ENCODE results near the gene PTCD1.

The PTCD1 gene

DNA sequence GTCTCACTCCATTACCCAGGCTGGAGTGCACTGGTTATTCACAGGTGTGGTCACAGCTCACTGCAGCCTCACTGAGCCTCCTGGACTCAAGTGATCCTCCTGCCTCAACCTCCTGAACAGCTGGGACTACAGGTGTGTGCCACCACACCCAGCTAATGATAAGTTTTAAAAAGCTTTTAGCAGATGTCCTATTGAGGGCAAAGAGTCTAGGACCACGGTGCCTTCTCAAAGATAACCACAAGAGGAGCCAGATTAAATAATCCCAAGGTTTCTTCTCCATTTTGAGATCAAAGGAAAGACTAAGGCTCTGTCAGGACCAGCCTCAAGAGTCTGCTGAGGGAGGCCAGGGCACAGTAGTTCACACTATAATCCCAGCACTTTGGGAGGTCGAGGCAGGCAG is 22.6 kb upstream of the PTCD1 start:
- Histone ChIP-seq H3K4me1 (ENCODE audit: control insufficient read depth in 1 of 2, insufficient read depth in 2 of 2, low read length in 2 of 2) (peaks cover 9 to 14% of the 10 kb centered on the region in 2 donors), H3K9ac (ENCODE audit: low read depth in 1 of 2, low read length in 2 of 2) (no peak overlapping the region), H3K27me3 (ENCODE audit: control insufficient read depth in 1 of 2, insufficient read depth in 2 of 2, low read length in 2 of 2) (no peaks in the 10 kb centered on the region), H3K9me3 (ENCODE audit: control insufficient read depth in 1 of 2, low read length in 2 of 2) (no peaks in the 10 kb centered on the region), H3K4me3 (ENCODE audit: low read depth in 1 of 2, low read length in 2 of 2) (no peak overlapping the region), H3K36me3 (ENCODE audit: control insufficient read depth in 1 of 2, insufficient read depth in 2 of 2, low read length in 2 of 2) (peaks cover 27 to 61% of the 10 kb centered on the region in 2 donors), H3K27ac (ENCODE audit: low read depth, low read length) (no peak overlapping the region)

DNA sequence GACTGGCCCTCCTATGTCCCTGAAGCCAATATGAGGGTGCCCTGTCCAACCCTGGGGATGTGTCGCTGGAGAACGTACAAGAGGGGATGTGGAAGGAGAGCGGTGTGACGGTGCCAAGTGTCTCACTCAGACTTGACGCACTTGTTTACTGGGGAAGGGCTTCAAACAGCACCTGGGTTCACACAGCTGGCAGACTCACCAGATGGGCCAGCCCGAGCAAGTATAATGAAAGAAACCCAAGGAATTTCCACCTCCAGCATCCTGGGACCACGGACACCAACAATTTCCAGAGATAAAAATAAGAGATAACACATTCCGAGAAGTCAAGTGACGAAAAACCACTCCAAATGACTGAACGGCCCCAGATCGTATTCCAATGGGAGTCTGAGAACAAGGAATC is 22.1 kb upstream of the PTCD1 start:
- Histone ChIP-seq H3K27ac (ENCODE audit: low read depth, low read length) (no peak overlapping the region), H3K9ac (ENCODE audit: low read depth in 1 of 2, low read length in 2 of 2) (no peak overlapping the region), H3K9me3 (ENCODE audit: control insufficient read depth in 1 of 2, low read length in 2 of 2) (no peaks in the 10 kb centered on the region), H3K27me3 (ENCODE audit: control insufficient read depth in 1 of 2, insufficient read depth in 2 of 2, low read length in 2 of 2) (no peaks in the 10 kb centered on the region), H3K4me3 (ENCODE audit: low read depth in 1 of 2, low read length in 2 of 2) (no peak overlapping the region), H3K36me3 (ENCODE audit: control insufficient read depth in 1 of 2, insufficient read depth in 2 of 2, low read length in 2 of 2) (peaks cover 27 to 67% of the 10 kb centered on the region in 2 donors), H3K4me1 (ENCODE audit: control insufficient read depth in 1 of 2, insufficient read depth in 2 of 2, low read length in 2 of 2) (peaks cover 9 to 14% of the 10 kb centered on the region in 2 donors)

DNA sequence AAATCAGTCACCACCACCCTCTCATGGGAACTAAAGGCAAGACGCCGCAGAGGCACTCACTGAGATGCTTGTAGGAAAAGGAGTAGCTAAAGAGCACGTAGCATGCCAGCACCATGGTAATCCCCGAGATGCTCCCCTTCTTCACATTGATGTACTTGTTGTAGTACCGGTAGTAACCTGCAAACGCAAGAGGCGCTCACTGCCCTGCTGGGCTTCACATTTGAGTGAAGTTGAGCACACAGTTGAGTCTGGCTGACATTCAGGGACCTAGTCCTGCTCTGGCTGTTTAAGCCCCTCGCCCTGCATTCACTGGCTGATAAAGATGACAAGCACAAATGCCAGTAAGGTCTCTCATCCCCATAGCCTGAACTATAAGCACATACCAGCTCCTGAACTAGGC is 20.5 kb upstream of the PTCD1 start:
- no peaks in the 10 kb centered on the region for H3K9me3 ChIP-seq (ENCODE audit: control insufficient read depth in 1 of 2, low read length in 2 of 2)
- no peaks in the 10 kb centered on the region for H3K27me3 ChIP-seq (ENCODE audit: control insufficient read depth in 1 of 2, insufficient read depth in 2 of 2, low read length in 2 of 2)
- H3K36me3 ChIP-seq (ENCODE audit: control insufficient read depth in 1 of 2, insufficient read depth in 2 of 2, low read length in 2 of 2): peaks cover 26 to 82% of the 10 kb centered on the region in 2 donors
- no peak overlapping the region for H3K4me3 ChIP-seq (ENCODE audit: low read depth in 1 of 2, low read length in 2 of 2)
- H3K27ac ChIP-seq (ENCODE audit: low read depth, low read length): no peak overlapping the region
- H3K4me1 ChIP-seq (ENCODE audit: control insufficient read depth in 1 of 2, insufficient read depth in 2 of 2, low read length in 2 of 2): peaks cover 3 to 8% of the 10 kb centered on the region in 2 donors
- no peak overlapping the region for H3K9ac ChIP-seq (ENCODE audit: low read depth in 1 of 2, low read length in 2 of 2)

DNA sequence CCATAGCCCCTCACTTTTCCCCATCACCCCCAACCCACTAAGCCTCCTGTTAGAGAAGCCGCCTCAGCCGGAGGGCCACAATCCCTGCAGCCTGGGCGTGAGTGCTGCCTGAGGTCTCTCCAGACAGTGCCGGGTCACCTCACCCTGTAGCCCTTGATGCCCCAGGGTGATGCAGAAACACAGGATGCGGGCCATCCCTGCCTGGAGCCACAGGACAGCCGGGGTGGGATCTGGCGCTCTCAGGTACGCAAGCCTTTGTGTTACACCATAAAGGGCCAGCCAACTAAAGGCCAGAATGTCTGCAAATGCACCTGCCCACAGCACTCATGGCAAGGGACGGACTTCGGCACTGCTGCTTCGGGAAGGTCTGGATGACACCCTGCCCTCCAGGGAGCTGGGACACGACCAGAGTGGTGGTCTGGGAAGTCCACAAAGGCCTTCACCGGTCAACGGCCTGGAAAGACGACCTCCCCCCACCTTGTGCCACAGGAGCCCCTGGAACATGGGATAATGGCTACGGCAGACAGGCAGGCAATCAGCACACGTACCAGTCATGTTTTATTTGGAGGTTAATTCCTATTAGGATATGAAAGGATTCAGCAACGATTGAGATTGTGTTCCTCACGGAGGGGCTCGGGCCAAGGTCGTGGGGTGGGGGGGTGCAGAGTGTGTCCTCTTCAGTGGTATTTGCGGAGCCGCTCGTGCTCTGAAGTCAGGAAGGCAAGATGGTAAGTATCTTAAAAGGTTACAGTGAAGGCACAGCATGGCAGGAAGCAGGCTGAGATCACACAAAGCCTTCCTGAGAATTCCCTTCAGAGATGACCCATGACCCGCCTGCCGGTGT is 19.3 kb upstream of the PTCD1 start:
- no peak overlapping the region for H3K27ac ChIP-seq (ENCODE audit: low read depth, low read length)

DNA sequence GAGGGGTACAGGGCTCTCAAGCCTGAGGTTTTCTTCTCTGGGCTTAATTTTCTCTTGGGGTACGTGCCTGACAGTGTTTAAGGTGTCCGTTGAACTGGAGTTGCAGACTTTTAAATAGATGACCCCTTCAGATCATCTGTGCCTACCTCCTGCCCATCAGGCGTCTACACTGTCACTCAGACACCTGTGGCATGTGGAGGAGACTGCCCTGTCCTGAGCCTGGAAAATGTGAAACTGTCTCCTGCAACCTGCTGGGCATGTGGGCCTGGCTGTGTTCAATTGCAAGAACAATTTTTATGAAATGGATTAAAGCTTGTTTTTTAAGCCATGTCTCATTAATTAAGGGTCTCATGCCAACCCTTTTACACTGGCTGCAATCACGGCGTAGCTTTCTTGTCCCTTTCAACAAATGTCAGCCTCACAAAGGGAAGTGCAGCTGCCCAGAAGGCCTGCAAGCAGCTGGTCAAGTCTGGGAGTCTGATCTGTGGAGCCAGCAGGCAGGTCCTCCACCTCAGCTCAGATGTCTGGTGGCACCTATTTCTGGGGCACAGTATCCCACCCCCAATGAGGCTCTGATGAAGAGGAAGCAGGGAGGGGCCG is 18.6 kb upstream of the PTCD1 start:
- Histone ChIP-seq H3K36me3 (ENCODE audit: control insufficient read depth in 1 of 2, insufficient read depth in 2 of 2, low read length in 2 of 2) (peaks cover 21 to 92% of the 10 kb centered on the region in 2 donors), H3K9ac (ENCODE audit: low read depth in 1 of 2, low read length in 2 of 2) (no peak overlapping the region)

More for the DNA sequence above, 19.3 kb upstream of the PTCD1 start:
- Histone ChIP-seq H3K36me3 (ENCODE audit: control insufficient read depth in 1 of 2, insufficient read depth in 2 of 2, low read length in 2 of 2) (peaks cover 23 to 88% of the 10 kb centered on the region in 2 donors), H3K4me3 (ENCODE audit: low read depth in 1 of 2, low read length in 2 of 2) (no peak overlapping the region), H3K9ac (ENCODE audit: low read depth in 1 of 2, low read length in 2 of 2) (no peak overlapping the region), H3K4me1 (ENCODE audit: control insufficient read depth in 1 of 2, insufficient read depth in 2 of 2, low read length in 2 of 2) (peaks cover 0 to under 1% of the 10 kb centered on the region in 2 donors), H3K27me3 (ENCODE audit: control insufficient read depth in 1 of 2, insufficient read depth in 2 of 2, low read length in 2 of 2) (no peaks in the 10 kb centered on the region), H3K9me3 (ENCODE audit: control insufficient read depth in 1 of 2, low read length in 2 of 2) (no peaks in the 10 kb centered on the region)

DNA sequence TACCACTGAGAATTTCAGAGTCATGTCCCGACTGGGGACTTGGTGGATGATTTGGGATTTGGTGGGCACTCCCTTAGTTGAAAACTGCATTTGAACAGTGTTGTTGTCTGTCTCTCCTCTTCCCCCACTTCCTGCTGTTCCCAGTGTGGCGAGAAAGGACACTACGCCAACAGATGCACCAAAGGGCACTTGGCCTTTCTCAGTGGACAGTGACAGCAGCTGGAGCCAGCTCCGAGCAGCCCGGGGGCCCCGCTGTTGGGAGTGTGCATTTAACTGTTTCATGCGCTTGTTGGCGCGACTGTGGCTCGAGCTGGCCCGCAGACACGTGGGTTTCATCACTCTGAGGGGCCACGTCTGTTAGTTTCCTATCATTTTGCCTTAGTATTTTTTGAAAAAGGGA is 17.7 kb upstream of the PTCD1 start:
- no peak overlapping the region for H3K9ac ChIP-seq (ENCODE audit: low read depth in 1 of 2, low read length in 2 of 2)
- no peaks in the 10 kb centered on the region for H3K9me3 ChIP-seq (ENCODE audit: control insufficient read depth in 1 of 2, low read length in 2 of 2)
- H3K27me3 ChIP-seq (ENCODE audit: control insufficient read depth in 1 of 2, insufficient read depth in 2 of 2, low read length in 2 of 2): no peaks in the 10 kb centered on the region
- H3K36me3 ChIP-seq (ENCODE audit: control insufficient read depth in 1 of 2, insufficient read depth in 2 of 2, low read length in 2 of 2): peaks cover 26 to 97% of the 10 kb centered on the region in 2 donors
- H3K27ac ChIP-seq (ENCODE audit: low read depth, low read length): no peak overlapping the region
- no peaks in the 10 kb centered on the region for H3K4me1 ChIP-seq (ENCODE audit: control insufficient read depth in 1 of 2, insufficient read depth in 2 of 2, low read length in 2 of 2)
- H3K4me3 ChIP-seq (ENCODE audit: low read depth in 1 of 2, low read length in 2 of 2): no peak overlapping the region

More for the DNA sequence above, 18.6 kb upstream of the PTCD1 start:
- no peaks in the 10 kb centered on the region for H3K27me3 ChIP-seq (ENCODE audit: control insufficient read depth in 1 of 2, insufficient read depth in 2 of 2, low read length in 2 of 2)
- no peak overlapping the region for H3K27ac ChIP-seq (ENCODE audit: low read depth, low read length)
- no peaks in the 10 kb centered on the region for H3K9me3 ChIP-seq (ENCODE audit: control insufficient read depth in 1 of 2, low read length in 2 of 2)
- no peak overlapping the region for H3K4me3 ChIP-seq (ENCODE audit: low read depth in 1 of 2, low read length in 2 of 2)
- no peaks in the 10 kb centered on the region for H3K4me1 ChIP-seq (ENCODE audit: control insufficient read depth in 1 of 2, insufficient read depth in 2 of 2, low read length in 2 of 2)

DNA sequence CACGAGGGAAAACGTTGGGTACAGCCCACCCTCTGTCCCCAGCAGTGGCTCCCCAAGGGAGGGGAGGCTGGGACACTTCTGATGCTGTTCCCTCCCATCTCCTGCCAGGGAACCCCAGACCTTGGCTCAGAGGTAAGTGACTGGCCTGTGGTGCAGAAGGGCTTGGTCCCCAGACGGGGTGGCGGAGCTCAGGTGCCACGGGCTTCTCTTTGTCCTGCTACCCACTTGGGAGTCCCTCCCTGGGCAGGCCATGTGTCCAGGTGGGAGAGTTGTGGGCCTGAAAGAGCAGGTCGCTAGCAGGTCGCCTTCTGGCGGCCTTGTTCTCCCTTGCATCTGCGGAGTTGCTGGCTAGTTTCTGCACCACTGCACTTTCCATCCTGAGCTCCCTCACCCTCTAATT is 17.3 kb upstream of the PTCD1 start:
- H3K4me3 ChIP-seq (ENCODE audit: low read depth in 1 of 2, low read length in 2 of 2): no peak overlapping the region
- H3K36me3 ChIP-seq (ENCODE audit: control insufficient read depth in 1 of 2, insufficient read depth in 2 of 2, low read length in 2 of 2): peaks cover 27 to 97% of the 10 kb centered on the region in 2 donors
- H3K9me3 ChIP-seq (ENCODE audit: control insufficient read depth in 1 of 2, low read length in 2 of 2): no peaks in the 10 kb centered on the region
- no peaks in the 10 kb centered on the region for H3K4me1 ChIP-seq (ENCODE audit: control insufficient read depth in 1 of 2, insufficient read depth in 2 of 2, low read length in 2 of 2)
- no peak overlapping the region for H3K27ac ChIP-seq (ENCODE audit: low read depth, low read length)
- no peaks in the 10 kb centered on the region for H3K27me3 ChIP-seq (ENCODE audit: control insufficient read depth in 1 of 2, insufficient read depth in 2 of 2, low read length in 2 of 2)
- H3K9ac ChIP-seq (ENCODE audit: low read depth in 1 of 2, low read length in 2 of 2): no peak overlapping the region

DNA sequence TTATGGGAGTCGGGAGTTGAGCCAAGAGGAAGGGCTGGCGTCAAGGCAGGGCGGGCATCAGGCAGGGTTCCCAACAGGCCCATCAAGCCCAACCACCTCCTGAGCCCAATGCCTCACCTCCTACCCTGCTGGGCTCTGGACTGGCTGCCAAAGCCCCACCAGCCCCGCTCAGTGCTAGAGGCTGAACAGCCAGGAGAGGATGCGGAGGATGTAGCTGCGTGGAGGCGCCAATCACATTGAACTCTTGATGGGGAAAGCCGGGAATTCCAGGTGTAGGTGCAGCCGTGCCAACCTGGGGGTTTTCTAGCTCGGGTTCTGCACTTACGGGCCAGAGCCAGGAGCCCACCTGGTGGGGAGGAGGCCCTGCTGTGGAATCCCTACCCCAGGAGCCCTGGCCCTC is 14.5 kb upstream of the PTCD1 start:
- no peaks in the 10 kb centered on the region for H3K27me3 ChIP-seq (ENCODE audit: control insufficient read depth in 1 of 2, insufficient read depth in 2 of 2, low read length in 2 of 2)
- H3K9ac ChIP-seq (ENCODE audit: low read depth in 1 of 2, low read length in 2 of 2): no peak overlapping the region
- no peak overlapping the region for H3K4me3 ChIP-seq (ENCODE audit: low read depth in 1 of 2, low read length in 2 of 2)
- H3K4me1 ChIP-seq (ENCODE audit: control insufficient read depth in 1 of 2, insufficient read depth in 2 of 2, low read length in 2 of 2): no peaks in the 10 kb centered on the region
- H3K36me3 ChIP-seq (ENCODE audit: control insufficient read depth in 1 of 2, insufficient read depth in 2 of 2, low read length in 2 of 2): peaks cover 34 to 98% of the 10 kb centered on the region in 2 donors
- no peak overlapping the region for H3K27ac ChIP-seq (ENCODE audit: low read depth, low read length)
- H3K9me3 ChIP-seq (ENCODE audit: control insufficient read depth in 1 of 2, low read length in 2 of 2): no peaks in the 10 kb centered on the region

DNA sequence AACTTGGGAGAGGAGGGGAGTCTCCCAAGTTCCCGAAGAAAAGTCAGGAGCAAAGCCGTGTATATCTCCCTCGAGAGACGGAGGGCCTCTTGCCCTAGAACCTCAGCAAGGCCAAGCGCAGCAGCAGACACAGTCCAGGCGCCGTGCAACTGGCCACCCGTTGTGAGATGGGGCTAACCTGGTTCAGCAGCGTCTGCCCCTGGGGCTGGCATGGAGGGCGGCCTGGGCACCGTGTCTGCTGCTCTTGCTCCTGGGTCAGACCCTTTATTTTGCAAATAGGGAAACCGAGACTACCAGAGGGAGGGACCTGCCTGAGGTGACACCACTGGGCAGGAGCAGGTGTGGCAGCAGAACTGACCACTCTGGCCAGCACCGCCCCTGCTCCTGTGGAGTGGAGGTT is 13.9 kb upstream of the PTCD1 start:
- Histone ChIP-seq H3K4me3 (ENCODE audit: low read depth in 1 of 2, low read length in 2 of 2) (no peak overlapping the region), H3K27ac (ENCODE audit: low read depth, low read length) (no peak overlapping the region), H3K4me1 (ENCODE audit: control insufficient read depth in 1 of 2, insufficient read depth in 2 of 2, low read length in 2 of 2) (no peaks in the 10 kb centered on the region), H3K9me3 (ENCODE audit: control insufficient read depth in 1 of 2, low read length in 2 of 2) (no peaks in the 10 kb centered on the region), H3K27me3 (ENCODE audit: control insufficient read depth in 1 of 2, insufficient read depth in 2 of 2, low read length in 2 of 2) (no peaks in the 10 kb centered on the region), H3K36me3 (ENCODE audit: control insufficient read depth in 1 of 2, insufficient read depth in 2 of 2, low read length in 2 of 2) (peaks cover 33 to 98% of the 10 kb centered on the region in 2 donors), H3K9ac (ENCODE audit: low read depth in 1 of 2, low read length in 2 of 2) (no peak overlapping the region)

DNA sequence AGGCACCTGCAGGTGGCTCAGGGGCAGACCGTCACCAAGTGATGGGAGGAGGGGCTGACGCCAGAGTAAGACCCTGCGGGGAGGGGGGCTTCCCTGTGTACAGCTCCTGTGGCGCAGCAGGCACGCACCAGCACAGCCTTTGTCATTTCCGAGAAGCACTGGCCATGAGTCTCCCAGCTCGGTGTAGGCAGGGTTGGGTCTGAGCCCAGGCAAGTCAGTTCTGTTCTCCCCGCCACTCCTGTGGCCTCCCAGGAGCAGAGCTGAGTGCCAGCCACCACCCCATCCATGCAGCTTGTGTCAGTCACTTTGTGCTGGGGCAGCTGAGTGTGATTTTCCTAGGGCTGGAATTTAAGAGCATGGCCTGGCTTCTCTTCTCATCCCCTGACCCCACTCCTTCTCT is 13.3 kb upstream of the PTCD1 start:
- Histone ChIP-seq H3K4me1 (ENCODE audit: control insufficient read depth in 1 of 2, insufficient read depth in 2 of 2, low read length in 2 of 2) (no peaks in the 10 kb centered on the region), H3K4me3 (ENCODE audit: low read depth in 1 of 2, low read length in 2 of 2) (no peak overlapping the region), H3K9me3 (ENCODE audit: control insufficient read depth in 1 of 2, low read length in 2 of 2) (no peaks in the 10 kb centered on the region), H3K36me3 (ENCODE audit: control insufficient read depth in 1 of 2, insufficient read depth in 2 of 2, low read length in 2 of 2) (peaks cover 33 to 94% of the 10 kb centered on the region in 2 donors), H3K27me3 (ENCODE audit: control insufficient read depth in 1 of 2, insufficient read depth in 2 of 2, low read length in 2 of 2) (no peaks in the 10 kb centered on the region), H3K9ac (ENCODE audit: low read depth in 1 of 2, low read length in 2 of 2) (no peak overlapping the region), H3K27ac (ENCODE audit: low read depth, low read length) (no peak overlapping the region)

Data from duodenal mucosa (tissue), 2 donors.